GM19468 (cell line): Measurements from ENCODE around the gene UBXN2A.
"Not testable (repeated sequence)": the region's sequence is repeated elsewhere in the genome, so short reads cannot be mapped to it uniquely, and the experiment has no call there.

Experiments
- ATAC-seq: cut with Tn5 transposase; IDR thresholded peaks from one replicate; pipeline ENCODE4 v1.9.1; 2021; ENCODE audit warnings: mild to moderate bottlenecking, moderate library complexity, moderate number of reproducible peaks; ENCODE audit not compliant: unreplicated experiment; ENCODE audit errors: extremely low read depth

The UBXN2A gene

DNA sequence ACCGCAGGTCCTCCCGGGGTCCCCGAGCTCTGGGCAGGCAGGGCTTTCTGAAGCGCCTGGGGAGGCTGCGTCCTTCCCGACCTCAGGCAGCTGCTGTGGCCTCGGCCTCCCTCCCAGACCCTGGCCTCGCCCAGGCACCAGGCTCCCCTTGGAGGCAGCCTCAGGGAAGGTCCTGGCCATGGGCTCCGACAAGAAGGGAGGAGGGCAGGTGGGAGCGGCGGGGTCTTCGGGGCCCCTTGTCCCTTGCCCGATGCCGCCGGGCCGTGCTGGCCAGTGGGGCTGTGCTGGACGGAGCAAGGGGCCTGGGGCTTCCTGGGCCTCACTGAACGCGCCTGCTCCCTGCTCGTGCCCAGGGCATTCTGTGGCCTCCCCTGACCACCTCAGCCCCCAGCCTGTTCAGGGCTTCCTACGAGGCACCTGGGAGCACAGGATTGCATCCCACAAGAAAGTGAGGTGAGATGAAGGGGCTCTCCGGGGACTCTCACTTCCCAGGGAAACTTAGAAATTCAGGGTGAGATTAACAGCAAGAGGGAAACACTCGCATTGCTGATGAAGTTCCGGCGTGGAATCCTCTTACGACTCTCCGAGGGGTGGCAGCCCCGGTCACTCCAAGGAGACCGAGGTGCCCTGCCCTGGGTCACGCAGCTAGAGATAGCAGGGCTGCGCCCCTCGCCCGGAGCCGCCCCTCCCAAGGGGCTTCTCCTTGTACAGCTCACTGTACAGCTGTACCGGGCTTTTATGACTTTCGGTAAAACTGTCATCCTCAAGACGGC, 70.4 kb downstream of the UBXN2A start:
- ATAC-seq: no peak

DNA sequence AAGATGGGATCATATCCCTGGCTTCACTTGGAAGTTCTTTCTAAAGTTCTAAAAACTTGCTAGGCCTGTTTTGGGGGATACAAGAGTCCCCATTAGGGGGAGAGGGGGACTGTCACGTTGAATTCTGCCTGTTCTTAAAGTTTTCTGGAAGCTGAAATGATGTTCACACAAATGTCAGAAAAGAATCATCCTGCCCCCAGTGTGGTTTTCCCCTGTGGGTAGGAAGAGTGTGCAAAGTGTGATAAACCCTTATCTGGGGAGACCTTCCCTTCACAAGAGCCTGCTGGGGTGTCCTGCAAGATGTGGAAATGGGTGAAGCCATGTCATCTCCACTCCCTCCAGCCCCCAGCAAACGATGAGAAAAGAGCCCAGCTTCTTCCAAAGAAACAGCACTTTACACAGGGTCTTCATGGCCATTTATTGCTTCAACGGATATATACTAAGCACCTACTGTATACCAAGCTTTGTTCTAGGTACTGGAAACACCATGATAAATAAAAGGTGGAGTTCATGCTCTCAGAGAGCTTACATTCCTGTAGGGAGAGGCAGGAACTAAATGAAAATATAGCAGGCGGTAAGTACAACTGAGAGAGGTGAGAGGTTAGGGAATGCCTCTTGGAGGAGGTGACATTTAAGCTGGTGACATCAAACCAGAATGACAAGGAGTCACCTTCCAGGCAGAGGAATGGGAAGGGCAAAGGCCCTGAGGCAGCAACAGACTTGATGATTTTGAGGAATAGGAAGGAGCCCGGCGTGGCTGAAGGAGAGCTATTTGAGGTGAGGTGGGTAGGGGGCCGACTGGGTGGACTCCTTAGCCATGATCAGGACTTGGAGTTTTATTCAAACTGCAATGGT, 71.2 kb downstream of the UBXN2A start:
- no peak for ATAC-seq

DNA sequence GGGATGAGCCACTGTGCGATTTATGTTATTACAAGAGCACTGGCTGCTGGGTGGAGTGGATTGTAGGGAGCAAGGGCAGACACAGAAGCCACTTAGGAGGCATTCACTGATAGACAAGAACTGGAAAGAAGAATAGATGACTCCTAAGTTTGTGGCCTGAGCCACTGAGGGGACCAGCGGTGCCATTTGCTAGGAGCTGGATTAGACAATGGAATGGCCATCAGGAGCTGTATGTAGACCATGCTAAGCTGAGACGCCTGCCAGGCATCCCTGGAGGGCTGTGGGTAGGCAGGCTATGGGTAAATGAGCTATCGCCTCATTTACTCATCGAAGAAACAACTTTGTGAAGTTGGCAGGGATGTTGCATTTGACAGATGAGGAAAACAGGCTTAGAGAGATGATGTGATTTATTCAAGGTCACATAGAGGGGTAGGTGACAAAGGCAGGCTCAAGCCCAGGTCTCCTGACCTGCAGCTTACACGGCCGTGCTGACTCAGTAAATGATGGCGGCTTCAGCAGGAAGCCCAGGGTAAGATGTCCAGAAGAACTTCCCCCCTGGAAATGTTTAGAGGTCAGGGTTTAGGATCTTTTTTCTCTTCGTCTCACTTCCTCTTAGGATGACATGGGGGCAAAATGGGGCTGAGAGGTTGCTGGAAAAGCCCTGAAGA, 72.4 kb downstream of the UBXN2A start:
- no peak for ATAC-seq

DNA sequence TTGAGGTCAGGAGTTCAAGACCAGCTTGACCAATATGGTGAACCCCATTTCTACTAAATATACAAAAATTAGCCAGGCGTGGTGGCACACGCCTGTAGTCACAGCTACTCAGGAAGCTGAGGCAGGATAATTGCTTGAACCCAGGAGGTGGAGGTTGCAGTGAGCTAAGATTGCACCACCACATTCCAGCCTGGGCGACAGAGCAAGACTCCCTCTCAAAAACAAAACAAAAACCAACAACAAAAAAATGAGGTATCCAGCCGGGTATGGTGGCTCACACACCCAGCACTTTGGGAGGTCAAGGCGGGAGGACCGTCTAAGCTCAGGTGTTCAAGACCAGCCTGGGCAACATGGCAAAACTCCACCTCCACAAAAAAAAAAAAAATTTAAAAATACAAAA, 74.6 kb downstream of the UBXN2A start:
- not testable (repeated sequence) for ATAC-seq

DNA sequence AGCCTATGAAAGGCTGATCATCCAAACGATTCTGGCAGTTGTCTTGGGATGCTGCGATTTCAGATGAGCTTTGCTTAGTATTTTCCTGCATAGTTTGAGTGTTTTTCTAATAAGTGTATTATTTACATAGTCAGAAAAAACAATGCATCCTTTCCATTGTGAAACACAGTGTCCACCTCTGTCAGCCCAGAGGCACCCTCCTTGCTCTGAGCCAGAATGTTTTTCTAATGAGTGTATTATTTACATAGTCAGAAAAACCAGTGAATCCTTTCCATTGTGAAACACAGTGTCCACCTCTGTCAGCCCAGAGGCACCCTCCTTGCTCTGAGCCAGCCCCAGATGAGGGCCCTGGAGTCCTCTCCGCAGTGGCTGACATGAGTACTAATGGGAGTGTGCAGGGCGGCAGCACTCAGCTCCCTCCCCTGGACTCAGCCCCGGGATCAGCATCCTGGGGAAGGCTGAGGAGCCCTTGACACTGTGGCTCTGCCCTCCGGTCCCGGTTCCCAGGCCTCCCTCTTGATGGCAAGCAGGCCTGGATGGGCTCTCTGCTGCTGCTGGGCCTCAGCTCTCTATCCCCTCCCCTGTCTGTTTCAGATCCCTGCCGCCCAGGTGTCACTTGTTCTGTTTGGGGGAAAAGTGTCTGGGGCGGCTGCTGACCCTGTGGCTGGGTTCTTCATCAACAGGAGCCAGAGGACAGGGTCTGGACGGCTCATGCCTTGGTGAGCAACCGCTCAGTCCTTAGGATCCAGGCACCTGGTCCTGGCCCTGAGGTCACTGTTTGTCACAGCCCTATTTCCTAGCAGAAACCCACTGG, 75.5 kb downstream of the UBXN2A start:
- no peak for ATAC-seq

DNA sequence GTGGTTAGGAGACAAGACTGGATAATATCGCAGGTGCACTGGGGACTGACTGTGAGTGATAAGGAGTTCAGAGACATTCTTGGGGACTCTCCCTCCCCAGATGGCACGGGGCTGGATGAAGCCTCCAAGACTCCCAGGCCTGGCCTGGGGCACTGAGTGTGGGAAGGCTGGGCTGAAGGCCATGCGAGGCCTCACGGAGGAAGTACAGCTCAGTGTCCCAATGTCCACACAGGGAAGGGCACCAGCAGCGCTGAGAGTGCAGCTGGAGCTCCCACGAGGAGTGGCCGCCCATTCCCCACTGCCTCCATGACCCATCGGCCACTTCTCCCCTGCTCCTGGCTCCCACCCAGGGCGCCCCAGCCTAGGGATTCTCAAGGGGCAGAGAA, 76.1 kb downstream of the UBXN2A start:
- ATAC-seq: no peak

DNA sequence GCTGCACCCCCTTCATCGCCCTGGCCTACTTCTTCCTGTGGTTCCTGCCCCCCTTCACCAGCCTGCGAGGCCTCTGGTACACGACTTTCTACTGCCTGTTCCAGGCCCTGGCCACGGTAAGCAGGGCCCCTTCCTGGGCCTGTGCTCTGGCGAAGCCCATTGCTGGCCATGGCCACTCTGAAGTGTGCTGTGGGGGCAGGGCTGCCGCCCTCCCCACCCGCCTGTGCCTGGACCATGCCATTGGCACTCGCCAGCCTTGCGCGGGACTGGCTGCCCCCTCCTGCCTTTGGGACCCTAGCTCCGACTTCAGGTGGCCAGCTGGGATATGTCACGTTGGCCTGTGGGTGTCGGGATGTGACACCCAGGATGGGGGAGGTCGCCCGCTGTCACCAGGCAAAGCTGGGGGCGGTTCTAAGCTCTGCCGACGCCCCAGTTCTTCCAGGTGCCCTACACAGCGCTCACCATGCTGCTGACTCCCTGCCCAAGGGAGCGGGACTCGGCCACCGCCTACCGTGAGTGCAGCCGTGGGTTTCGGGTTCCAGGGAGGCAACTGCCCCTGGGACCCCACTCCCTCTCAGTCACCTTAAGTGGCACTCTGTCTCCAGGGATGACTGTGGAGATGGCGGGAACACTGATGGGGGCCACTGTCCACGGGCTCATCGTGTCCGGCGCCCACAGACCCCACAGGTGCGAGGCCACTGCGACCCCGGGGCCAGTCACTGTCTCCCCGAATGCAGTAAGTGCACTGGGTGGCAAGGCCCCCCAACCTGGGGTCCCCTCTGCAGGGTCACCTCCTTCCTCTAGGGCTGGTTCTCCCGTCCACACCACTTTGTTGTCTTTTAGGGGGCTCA, 76.8 kb downstream of the UBXN2A start:
- ATAC-seq: no peak

DNA sequence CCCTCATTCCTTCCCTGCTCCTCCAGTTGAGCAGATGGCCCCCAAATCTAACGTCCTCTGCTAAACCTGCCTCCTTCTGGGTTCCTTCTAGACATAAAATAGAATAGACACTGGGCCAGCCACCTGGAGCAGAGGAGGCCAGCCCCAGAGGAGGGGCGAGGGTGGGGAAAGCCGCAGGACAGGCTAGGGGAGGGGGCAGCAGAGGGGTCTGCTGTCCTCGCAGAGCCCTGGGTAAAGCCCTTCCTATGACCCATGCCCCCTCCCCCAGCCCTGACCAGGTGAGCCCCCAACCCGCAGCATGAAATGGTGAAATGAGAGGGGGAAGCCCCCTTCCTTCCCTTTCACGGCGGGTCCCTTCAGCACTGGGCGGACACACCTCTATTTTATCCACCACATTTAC, 77.4 kb downstream of the UBXN2A start:
- ATAC-seq: no peak

DNA sequence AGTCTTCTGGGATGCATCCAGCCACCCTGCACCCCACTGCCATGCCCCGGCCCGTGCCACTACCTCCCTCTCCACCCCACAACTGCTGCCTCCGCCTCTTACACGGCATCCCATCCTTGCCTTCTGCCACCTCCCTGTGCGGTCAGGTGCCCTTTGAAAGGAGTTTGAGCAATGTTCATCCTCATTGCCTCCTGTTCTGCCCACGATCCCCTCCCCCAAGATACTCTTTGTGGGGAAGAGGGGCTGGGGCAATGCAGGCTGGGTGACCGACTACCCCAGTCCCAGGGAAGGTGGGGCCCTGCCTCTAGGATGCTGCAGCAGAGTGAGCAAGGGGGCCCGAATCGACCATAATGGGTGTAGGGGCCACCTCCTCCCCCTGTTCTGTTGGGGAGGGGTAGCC, 78.0 kb downstream of the UBXN2A start:
- no peak for ATAC-seq

DNA sequence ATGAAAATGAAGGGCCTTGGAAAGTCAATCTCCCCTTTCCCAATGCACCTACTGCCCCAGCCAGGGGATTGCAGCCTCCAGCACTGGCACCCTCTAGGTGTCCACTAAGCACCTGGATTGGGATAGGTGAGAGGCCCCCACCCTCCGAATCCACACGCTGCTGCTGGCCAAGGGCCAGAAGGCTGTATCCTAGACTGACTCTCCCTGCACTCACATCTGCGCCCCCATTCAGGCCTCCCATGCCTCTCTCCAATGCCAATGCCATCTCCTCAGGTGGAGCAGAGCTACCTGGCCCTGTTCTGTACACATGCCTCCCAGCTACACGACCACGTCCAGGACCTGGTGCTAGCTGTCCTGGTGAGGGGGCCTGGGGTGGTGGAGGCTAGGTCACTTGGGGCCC, 79.5 kb downstream of the UBXN2A start:
- ATAC-seq: no peak

DNA sequence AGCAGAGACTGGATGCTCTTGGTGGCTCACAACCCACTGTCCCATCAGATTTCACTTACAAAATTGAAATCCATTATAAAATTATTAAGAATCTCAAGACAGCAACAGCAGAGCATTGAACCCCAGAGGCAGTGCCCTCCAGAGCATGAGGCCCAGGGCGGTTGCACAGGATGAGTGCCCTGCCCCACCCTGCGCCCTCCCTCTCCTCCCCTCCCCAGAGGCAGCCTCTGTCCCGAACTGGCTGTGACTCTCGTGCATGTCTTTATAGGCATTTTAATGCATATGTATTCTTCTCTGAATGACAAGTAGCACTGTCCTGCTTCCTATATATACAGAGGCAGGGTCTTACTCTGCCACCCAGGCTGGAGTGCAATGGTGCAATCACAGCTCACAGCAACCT, 80.0 kb downstream of the UBXN2A start:
- ATAC-seq: no peak

DNA sequence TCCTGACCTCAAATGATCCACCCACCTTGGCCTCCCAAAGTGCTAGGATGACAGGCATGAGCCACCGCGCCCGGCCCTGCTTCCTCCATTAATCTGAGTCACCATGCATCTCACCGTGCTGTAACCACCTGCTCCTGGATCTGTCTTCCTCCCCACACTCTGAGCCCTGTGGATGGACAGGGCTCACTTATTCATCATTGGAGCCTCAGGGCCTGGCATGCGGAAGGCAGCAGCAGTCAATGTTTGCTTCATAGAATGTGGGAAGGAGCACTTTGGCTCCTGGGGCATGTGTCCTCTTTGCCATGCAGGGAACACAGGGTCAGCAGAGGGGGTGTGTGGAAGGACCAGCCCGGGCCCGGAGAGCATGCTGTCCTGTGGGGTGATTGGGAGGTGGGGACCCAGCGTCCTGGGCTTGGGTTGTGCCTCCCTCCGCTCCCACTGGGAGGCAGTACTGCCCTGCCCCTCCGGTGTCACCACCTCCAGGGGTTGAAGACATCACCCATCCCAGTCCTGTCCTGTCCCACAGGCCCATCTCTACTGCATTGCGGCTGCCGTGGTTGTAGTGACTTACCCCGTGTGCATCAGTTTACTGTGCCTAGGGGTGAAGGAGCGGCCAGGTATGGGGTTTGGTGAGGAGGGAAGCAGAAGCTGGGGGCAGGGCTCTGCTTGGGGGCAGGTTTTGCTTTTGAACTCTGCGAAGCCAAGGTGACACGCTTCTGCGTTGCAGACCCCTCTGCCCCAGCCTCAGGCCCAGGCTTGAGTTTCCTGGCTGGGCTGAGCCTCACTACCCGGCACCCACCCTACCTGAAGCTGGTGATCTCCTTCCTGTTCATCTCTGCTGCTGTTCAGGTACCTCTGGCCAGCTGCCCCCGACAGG, 81.1 kb downstream of the UBXN2A start:
- no peak for ATAC-seq

DNA sequence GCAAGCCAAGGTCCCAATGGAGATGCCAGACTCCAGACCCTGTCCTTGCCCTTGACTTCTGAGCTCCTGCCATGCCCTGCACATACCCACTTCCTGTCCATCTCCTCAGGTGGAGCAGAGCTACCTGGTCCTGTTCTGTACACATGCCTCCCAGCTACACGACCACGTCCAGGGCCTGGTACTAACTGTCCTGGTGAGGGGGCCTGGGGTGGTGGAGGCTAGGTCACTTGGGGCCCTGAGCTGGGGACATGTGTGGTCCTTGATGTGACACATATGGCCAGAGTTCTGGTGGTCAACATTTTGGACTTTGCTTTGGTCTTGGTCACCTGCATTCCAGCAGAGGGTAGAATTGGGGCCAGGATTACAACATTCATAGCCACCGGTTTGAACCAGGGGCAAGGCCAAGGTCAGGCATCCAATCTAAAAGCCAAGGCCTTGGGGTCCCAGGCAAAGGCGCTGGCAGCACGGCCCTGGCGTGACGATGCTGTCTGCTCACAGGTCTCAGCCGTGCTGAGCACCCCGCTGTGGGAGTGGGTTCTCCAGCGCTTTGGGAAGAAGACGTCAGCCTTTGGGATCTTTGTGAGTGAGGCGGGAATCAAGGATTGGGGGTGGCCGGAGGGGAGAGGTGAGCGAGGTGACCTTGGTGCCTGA, 82.2 kb downstream of the UBXN2A start:
- ATAC-seq: no peak

DNA sequence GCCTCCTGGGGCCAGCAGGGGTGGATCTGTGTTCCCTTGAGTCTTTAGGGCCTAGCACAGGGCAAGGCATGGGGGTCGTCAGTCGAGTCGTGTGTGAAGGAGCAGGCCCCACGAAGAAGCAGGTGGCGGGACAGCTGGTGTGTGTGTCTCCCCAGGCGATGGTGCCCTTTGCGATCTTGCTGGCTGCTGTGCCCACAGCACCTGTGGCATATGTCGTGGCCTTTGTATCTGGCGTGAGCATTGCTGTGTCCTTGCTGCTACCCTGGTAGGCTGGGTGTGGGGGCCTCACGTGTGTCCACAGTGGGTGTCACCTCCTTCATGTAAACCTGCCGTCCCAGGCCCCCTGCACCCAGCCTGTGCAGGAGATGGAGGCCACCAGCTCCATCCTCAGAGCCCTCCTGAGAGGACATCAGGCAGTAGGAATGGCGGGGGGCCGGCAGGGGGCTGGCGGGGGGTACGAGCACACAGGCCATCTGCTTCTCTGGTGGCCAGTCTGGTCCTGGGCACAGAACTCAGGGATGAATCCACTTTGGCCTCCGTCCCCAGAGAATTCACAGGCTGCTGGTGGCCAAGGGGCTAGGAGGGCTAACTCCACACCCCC, 82.8 kb downstream of the UBXN2A start:
- no peak for ATAC-seq

DNA sequence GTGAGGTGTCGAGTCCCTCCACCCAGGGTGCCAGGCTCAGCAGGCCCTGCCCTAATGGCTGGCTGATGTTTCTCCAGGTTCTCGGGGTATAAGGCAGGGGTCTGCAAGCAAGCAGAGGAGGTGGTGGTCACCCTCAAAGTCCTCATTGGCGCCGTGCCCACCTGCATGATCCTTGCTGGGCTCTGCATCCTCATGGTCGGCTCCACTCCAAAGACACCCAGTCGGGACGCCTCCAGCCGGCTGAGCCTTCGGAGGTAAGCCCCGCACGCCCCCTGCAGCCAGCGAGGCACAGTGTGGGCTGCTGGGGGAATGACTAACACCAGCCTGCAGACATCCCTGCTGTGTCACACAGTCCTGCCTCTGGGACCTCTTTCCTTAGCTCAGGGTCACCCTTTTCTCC, 83.8 kb downstream of the UBXN2A start:
- ATAC-seq: no peak

DNA sequence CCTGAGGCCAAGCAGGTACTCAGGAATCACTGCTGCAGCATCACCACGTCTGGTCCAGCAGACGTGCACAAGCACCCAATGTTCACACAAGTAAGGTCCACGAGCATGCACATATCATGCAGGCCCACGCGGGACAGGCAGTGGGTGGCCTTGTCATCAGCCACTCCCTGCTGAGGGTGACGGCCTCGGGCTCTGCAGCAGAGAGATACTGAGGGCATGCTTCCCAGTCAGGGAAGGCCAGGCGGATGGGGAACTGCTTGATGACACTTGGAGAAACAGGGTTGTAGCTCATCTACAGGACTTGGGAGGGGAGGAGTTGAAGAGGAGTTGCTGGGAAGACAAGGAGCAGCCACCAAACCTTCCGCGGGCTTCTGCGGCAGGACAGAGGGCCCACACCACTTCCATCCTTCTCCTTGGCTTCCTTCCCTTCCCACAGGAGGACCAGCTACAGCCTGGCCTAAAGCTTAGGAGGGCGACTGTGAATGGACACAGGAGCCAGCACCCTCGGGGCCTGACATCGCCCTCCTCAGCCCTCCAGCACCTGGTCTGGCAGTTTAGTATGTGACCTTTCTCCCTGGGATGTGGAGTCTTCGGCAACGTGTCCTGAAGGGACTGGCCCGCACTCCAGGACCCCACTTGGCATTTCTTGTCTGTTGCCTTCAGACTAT, 84.9 kb downstream of the UBXN2A start:
- no peak for ATAC-seq

DNA sequence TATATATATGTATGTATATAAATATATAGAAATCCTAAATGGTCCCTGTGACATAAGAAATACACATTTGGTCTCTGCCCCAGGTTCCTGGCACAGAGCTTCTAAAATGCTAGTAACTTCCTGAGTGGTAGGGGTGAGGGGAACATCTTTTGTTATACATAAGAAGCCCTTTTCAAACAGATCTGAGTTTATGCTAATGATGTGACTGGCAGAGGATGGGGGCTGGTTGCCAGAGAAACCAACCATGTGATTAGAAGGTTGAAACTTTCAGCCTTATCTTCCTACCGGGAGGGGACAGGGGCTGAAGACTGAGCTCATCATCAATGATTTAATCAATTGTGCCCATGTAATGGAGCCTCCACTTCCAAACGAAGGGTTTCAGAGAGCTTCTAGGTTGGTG, 86.0 kb downstream of the UBXN2A start:
- ATAC-seq: no peak
